Heart left ventricle (tissue), 13 donors: ENCODE data around the gene ADCY5.

Experiments
- CTCF ChIP-seq, 12 donors: fragments of 200-600 bp; sonication (generic) in 4 of 12; IDR thresholded peaks; one replicate each; pipeline versions ENCODE4 v1.5.0 to v1.8.0; 2018 to 2022; ENCODE audit warnings: antibody characterized with exemption in 12 of 12, mild to moderate bottlenecking in 5 of 12
- POLR2A ChIP-seq, 2 donors: fragments of 450-650 bp; IDR thresholded peaks; one replicate each; pipeline ENCODE4 v1.6.1; 2017; ENCODE audit warnings: antibody characterized with exemption in 2 of 2, mild to moderate bottlenecking in 2 of 2, moderate library complexity in 2 of 2
- donor health status: ischemic (EF 13 %, LVEDD 7.1; RV severe dilation, severe dysfunction).
- donor health status: DM: no; HTN: yes; CAD: no.
- donor health status: DM: no; HTN: no; CAD: no.
- donor health status: ischemic (EF 25% LVEDD 6.9; RV normal size, moderate dysfunction).
- donor health status: ischemic (EF 25% LVEDD 5.7; RV mildly dilated, moderate dysfunction).
- donor health status: ischemic (EF 35%, LVEDD 5.7; RV mildly dilated, moderate dysfunction).
- donor health status: nonischemic (EF 11% LVEDD 7.7; RV severe dilation, severe dysfunction).
- donor health status: DM: yes; HTN: yes; CAD: no.
- donor health status: PGD.
- donor health status: ischemic (EF 29% LVEDD 5.4; RV normal size, mild dysfunction).
- donor health status: nonischemic (EF 23%, LVEDD 6.1; RV moderate dilation, normal function).

- no peak for TF ChIP-seq CTCF (IDR thresholded peaks at IDR 0.05)
- TF ChIP-seq POLR2A (IDR thresholded peaks at IDR 0.05) = no peak
Measured at GRCh38 chr3:123423806-123424205, 25.1 kb downstream of the ADCY5 start.
